ENCODE data around the gene SAP30BP.

SAP30BP gene

GRCh38 chr17:75683583-75683982 lies 16.4 kb downstream of the SAP30BP start:
- no peaks in the 10 kb centered on the region for H3K27me3 Mint-ChIP-seq
- no peaks in the 10 kb centered on the region for H3K9me3 Mint-ChIP-seq (ENCODE audit: low read depth)
- no peak overlapping the region for H3K27ac Mint-ChIP-seq
- H3K4me3 Mint-ChIP-seq: no peak overlapping the region
- H3K36me3 Mint-ChIP-seq: peaks cover 3% of the 10 kb centered on the region
- peaks cover 36% of the 10 kb centered on the region for H3K4me1 Mint-ChIP-seq (ENCODE audit: low read depth)

GRCh38 chr17:75684249-75684648 lies 17.1 kb downstream of the SAP30BP start:
- Mint-ChIP-seq H3K27ac (no peak overlapping the region), H3K9me3 (ENCODE audit: low read depth) (no peaks in the 10 kb centered on the region), H3K4me3 (no peak overlapping the region), H3K27me3 (no peaks in the 10 kb centered on the region), H3K4me1 (ENCODE audit: low read depth) (peaks cover 42% of the 10 kb centered on the region), H3K36me3 (peaks cover 3% of the 10 kb centered on the region)

DNA sequence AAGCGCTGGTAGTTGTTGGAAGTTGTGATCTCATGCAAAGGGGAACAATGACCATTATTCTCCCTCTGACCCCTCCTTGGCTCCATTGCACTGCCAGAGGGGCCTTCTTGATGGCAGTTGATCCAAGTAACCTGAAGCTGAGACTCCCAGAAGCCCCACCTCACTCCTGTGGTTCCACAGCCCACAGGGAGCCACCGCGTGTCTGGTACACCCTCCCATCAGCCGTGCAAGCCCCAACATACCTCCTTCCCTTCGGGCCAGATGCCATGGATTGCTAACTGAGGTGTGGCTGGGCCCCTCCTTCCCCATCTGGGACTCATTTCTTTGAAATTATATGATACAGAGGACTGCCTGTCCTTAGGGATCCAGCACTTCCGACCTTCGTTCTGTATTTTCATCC lies 17.8 kb downstream of the SAP30BP start:
- Mint-ChIP-seq H3K27ac (no peak overlapping the region), H3K9me3 (ENCODE audit: low read depth) (no peaks in the 10 kb centered on the region), H3K27me3 (no peaks in the 10 kb centered on the region), H3K36me3 (peaks cover 3% of the 10 kb centered on the region), H3K4me3 (no peak overlapping the region), H3K4me1 (ENCODE audit: low read depth) (peaks cover 49% of the 10 kb centered on the region)

DNA sequence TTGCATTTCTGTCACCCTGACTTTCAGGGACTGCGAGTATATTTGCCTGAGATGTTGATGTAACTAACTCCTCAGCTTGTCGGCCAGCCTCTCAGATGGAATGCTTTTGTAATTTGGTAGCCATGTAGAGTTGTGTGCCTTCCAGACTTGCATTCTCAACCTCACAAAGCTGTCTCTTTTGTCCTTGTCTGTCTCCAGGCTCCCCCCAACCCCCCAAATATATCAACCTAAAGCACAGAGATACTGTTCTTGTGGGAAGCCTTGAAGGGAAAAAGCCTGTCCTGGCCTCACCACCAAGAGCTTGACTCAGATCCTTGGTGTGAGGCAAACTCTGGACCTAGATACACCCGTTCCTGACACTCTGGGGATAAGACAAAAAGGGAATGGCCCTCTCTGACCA lies 18.4 kb downstream of the SAP30BP start:
- Mint-ChIP-seq H3K4me3 (no peak overlapping the region), H3K27ac (no peak overlapping the region), H3K36me3 (peaks cover 3% of the 10 kb centered on the region), H3K4me1 (ENCODE audit: low read depth) (peaks cover 53% of the 10 kb centered on the region), H3K9me3 (ENCODE audit: low read depth) (no peaks in the 10 kb centered on the region), H3K27me3 (no peaks in the 10 kb centered on the region)

- Mint-ChIP-seq H3K4me1 (ENCODE audit: low read depth) (peaks cover 65% of the 10 kb centered on the region), H3K27ac (peak overlapping the region; percentile 87), H3K9me3 (ENCODE audit: low read depth) (no peaks in the 10 kb centered on the region), H3K27me3 (no peaks in the 10 kb centered on the region), H3K4me3 (no peak overlapping the region), H3K36me3 (peaks cover 3% of the 10 kb centered on the region)
Observed at GRCh38 chr17:75688209-75688825, 21.2 kb downstream of the SAP30BP start.

GRCh38 chr17:75689441-75689873 lies 22.3 kb downstream of the SAP30BP start:
- H3K4me3 Mint-ChIP-seq: peak overlapping the region; percentile 11
- H3K27me3 Mint-ChIP-seq: no peaks in the 10 kb centered on the region
- H3K9me3 Mint-ChIP-seq (ENCODE audit: low read depth): no peaks in the 10 kb centered on the region
- peaks cover 60% of the 10 kb centered on the region for H3K4me1 Mint-ChIP-seq (ENCODE audit: low read depth)
- peak overlapping the region; percentile 87 for H3K27ac Mint-ChIP-seq
- H3K36me3 Mint-ChIP-seq: peaks cover 3% of the 10 kb centered on the region

DNA sequence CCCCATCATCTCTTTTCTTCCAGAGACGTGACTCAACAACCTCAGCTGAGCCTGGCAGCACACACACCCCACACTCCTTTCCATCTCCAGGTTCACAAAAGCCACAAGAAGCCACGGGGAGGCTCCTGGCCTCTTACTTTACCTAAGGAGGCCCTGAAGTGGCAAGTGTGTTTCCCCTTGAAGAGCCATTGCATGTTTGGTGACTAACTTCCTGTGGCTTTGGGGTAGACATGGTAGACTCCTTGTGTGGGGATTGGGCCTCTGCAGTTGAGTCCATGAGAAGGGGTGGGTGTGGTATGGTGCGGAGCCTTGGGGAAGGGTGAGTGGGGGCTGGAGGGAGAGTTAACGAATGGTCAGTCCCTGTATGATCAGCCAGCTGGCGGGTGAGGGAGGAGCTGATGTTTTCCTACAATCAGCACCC lies 24.2 kb downstream of the SAP30BP start:
- H3K27me3 Mint-ChIP-seq: no peaks in the 10 kb centered on the region

DNA sequence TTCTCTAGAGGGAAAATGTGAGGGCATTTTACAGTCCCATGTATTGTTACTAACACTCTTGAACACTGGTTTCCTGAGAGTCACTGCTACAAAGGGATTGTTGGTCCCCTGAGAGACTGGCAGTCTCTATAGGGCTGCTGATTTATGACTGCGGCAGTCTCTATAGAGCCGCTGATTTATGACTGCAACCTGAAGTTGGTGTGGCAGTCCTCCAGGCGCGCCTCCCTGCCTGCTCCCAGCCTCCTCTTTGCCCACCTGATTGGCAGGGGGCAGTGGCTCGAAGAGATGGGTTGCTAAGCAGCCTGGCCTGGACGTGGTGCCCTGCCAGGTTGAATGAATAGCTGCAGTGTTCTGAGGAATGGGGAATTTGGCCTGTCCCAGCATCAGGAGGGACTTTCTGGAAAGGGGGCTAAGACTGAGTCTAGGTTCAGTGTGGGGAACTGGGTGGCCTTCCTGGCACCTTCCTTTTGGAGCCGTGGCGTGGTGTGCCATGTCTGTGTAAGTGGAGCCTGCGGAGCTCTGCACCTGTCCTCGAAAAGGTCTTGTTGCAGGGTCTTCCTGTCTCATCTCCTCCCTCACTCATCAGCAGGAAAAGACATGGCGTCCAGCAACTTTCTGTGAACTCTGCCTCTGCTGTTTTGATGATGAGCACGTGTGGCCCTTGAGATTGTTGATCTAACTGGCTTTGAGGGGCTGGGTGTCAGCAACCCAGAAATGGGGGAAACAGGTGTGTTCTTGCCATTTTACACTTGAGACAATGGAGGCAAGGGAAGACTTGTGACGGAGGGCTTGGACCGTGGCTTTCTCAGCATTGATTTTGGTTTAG lies 24.9 kb downstream of the SAP30BP start:
- H3K27ac Mint-ChIP-seq: peak overlapping the region; percentile 66
- no peaks in the 10 kb centered on the region for H3K27me3 Mint-ChIP-seq
- H3K4me3 Mint-ChIP-seq: no peak overlapping the region
- peaks cover 46% of the 10 kb centered on the region for H3K4me1 Mint-ChIP-seq (ENCODE audit: low read depth)
- peaks cover 5% of the 10 kb centered on the region for H3K36me3 Mint-ChIP-seq
- no peaks in the 10 kb centered on the region for H3K9me3 Mint-ChIP-seq (ENCODE audit: low read depth)

More for the DNA sequence above, 24.2 kb downstream of the SAP30BP start:
- Mint-ChIP-seq H3K36me3 (peaks cover 5% of the 10 kb centered on the region), H3K4me3 (no peak overlapping the region), H3K4me1 (ENCODE audit: low read depth) (peaks cover 51% of the 10 kb centered on the region), H3K9me3 (ENCODE audit: low read depth) (no peaks in the 10 kb centered on the region), H3K27ac (peak overlapping the region; percentile 66)

GRCh38 chr17:75692976-75693375 lies 25.8 kb downstream of the SAP30BP start:
- no peak overlapping the region for H3K4me3 Mint-ChIP-seq
- H3K27ac Mint-ChIP-seq: no peak overlapping the region
- peaks cover 39% of the 10 kb centered on the region for H3K4me1 Mint-ChIP-seq (ENCODE audit: low read depth)
- no peaks in the 10 kb centered on the region for H3K27me3 Mint-ChIP-seq
- H3K36me3 Mint-ChIP-seq: peaks cover 4% of the 10 kb centered on the region
- H3K9me3 Mint-ChIP-seq (ENCODE audit: low read depth): no peaks in the 10 kb centered on the region

DNA sequence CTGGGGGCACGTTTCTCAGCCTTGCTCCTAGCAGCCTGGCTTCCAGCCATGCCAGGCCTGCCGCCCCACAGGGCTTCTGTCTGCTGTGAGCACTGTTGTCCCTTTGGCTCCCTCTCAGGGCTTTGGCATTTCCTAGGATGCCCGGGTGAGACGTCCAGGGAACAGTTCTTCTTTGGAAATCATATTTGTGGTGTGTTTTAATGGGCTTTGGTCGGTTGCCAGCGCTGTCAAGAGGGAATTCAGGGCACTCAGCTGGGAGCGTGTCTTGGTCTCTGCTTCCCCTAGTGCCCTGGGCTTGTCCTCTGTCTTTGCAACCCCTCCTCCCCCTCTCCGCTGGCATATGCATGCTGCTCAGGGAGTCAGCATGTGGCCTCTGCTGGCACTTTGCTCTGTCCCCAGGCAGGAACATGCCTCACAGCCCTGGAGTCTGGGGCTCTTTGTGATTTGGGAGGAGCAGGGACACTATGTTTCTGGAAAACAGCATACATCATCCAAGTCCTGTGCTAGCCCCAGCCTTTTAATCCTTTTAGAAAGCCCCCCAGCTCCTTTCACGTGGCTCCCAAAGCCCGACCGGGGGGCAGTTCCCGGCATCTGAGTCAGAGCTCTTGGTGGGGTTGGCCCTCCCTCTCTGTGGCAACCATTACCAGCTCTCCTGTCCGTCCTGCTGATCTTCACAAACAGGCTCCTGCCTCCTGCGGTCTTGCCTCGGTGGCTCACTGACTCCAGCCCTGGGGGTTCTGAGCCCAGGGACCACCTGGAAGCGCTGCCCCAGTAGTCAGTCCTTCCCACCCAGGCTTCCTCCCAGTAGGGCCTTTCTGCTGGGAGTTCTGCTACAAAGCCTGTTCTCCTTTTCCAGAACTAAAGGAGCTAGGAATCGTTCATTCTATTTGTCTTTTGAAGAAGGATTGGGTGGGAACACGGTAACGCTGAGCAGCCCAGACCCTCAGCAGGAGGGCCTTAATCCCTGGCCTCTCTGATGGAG lies 26.7 kb downstream of the SAP30BP start:
- Mint-ChIP-seq H3K9me3 (ENCODE audit: low read depth) (no peaks in the 10 kb centered on the region), H3K36me3 (peaks cover 2% of the 10 kb centered on the region), H3K27ac (no peak overlapping the region), H3K27me3 (no peaks in the 10 kb centered on the region), H3K4me3 (no peak overlapping the region), H3K4me1 (ENCODE audit: low read depth) (peaks cover 31% of the 10 kb centered on the region)

DNA sequence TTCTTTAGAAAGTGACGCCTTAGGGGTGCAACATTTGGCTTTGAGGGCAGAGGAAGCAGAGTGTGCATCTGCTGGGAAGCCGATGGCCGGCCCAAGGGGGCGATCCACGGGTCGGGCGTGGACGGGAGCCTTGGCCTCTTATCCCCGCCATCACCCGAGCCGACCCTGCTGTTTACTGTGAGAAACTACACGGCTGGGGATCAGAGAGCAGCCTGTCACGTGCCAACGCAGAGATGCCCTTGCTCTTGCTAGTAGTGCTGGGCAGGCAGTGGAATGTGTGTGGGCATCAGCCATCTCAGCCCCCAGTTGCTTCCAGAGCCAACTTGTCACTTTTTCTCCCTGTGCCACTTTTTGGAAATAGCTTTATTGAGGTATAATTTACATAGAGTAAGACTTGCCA lies 27.4 kb downstream of the SAP30BP start:
- no peak overlapping the region for H3K4me3 Mint-ChIP-seq
- H3K27me3 Mint-ChIP-seq: no peaks in the 10 kb centered on the region
- peaks cover 24% of the 10 kb centered on the region for H3K4me1 Mint-ChIP-seq (ENCODE audit: low read depth)
- peaks cover 4% of the 10 kb centered on the region for H3K36me3 Mint-ChIP-seq
- no peak overlapping the region for H3K27ac Mint-ChIP-seq
- H3K9me3 Mint-ChIP-seq (ENCODE audit: low read depth): no peaks in the 10 kb centered on the region

- Mint-ChIP-seq H3K27ac (no peak overlapping the region), H3K36me3 (peaks cover 5% of the 10 kb centered on the region), H3K4me1 (ENCODE audit: low read depth) (peaks cover 18% of the 10 kb centered on the region), H3K9me3 (ENCODE audit: low read depth) (no peaks in the 10 kb centered on the region), H3K27me3 (no peaks in the 10 kb centered on the region), H3K4me3 (no peak overlapping the region)
Observed at GRCh38 chr17:75695141-75695829, 28.1 kb downstream of the SAP30BP start.

DNA sequence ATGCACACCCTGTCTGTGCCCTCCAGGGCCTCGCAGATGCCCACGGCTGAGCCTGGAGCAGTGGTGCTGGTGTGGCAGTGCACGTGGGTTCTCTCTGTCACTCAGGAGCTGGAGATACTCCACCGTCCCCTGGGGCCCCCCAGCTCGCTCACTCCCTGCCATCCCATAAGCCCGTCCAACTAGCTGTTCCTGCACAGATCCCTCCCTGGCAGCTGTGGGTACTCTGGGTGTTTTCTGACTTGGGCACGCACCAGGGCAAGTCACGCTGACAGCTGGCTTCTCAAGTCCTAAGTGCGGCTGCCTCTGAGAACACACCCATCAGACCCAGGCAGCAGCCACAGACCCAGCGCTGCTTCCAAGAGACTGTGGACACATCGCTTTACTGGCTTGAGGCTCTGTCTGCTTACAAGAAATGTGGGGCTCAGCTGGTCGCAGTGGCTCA lies 28.7 kb downstream of the SAP30BP start:
- H3K27ac Mint-ChIP-seq: no peak overlapping the region
- peaks cover 5% of the 10 kb centered on the region for H3K36me3 Mint-ChIP-seq
- peaks cover 12% of the 10 kb centered on the region for H3K4me1 Mint-ChIP-seq (ENCODE audit: low read depth)
- H3K27me3 Mint-ChIP-seq: no peaks in the 10 kb centered on the region
- H3K9me3 Mint-ChIP-seq (ENCODE audit: low read depth): no peaks in the 10 kb centered on the region
- H3K4me3 Mint-ChIP-seq: no peak overlapping the region

DNA sequence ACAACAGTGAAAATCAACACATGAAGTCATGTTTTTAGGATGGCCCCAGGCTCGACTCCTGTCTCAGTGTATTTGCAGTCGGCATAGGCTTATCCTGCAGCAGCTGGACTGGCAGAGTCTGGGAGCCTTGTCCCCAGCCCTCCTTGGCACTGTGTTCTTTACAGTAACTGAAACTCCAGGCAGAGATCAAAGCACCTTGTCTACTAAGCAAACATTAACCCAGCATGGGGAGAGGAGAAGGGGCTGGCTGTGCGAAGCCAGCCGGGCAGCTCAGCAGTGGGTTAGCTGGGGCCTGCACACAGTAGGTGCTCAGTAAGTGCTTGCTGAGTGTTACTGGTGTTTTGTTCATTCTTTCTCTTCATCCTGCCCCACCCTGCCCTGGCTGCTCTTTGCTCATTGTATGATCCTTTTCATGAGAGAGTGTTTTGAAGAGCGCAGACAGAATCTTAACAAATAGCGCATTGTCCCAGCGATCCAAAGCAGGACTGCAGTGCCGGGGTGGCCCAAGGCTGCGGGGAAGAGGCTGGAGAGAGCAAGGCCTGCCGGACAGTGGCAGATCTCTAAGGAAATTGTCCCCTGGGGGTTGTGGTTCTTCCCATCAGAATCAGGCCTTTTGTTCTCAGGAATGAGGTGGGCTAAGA lies 30.6 kb downstream of the SAP30BP start:
- Mint-ChIP-seq H3K27me3 (no peaks in the 10 kb centered on the region), H3K4me1 (ENCODE audit: low read depth) (no peaks in the 10 kb centered on the region), H3K4me3 (no peak overlapping the region), H3K9me3 (ENCODE audit: low read depth) (no peaks in the 10 kb centered on the region), H3K36me3 (peaks cover 8% of the 10 kb centered on the region), H3K27ac (no peak overlapping the region)

All from activated naive CD8-positive, alpha-beta T cell (primary cell).